ENCODE measurements around the gene UBE3B. TPM values are rescaled to one million over a fixed set of nuclear protein-coding genes. Genes with fewer than 3 reads are reported as not detected.

Gene UBE3B
- total RNA-seq, 2 donors from 2014 or later = 57.9 to 85.8 TPM

DNA sequence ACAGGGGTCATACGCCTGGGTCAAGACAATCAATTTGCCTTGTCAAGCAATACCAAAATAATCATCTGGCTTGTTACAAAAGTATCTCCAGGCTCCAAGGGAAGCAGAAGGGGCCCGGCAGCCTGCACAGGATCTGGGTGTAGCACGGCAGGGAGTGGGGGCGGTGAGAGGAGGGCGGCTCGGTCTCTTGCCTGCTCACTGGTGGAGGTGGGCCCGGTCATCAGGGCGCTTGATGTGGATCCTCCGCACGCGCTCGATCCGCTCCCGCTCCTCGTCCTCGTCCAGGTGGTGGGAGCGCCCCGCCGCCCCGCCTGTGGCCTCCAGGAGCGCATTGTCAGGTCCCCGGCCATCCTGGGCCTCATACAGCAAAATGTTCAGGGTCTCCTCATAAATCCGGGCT, 26.0 kb upstream of the UBE3B start:
- H3K27me3 ChIP-seq (replicated peaks; ENCODE audit: insufficient read depth) = no peaks in the 10 kb centered on the region
- H3K36me3 ChIP-seq = peaks cover 3 to 8% of the 10 kb centered on the region in 2 donors
- no peaks in the 10 kb centered on the region for H3K4me1 ChIP-seq (replicated peaks)
- WGBS = 93% methylated on average over 23 of the region's 23 CpGs
- H3K9me3 ChIP-seq = no peaks in the 10 kb centered on the region
- TF ChIP-seq POLR2A (IDR thresholded peaks at IDR 0.05) (no peak), POLR2AphosphoS5 (IDR thresholded peaks at IDR 0.05) (no peak), CTCF (IDR thresholded peaks at IDR 0.05) (no peak)
- no peak for DNase-seq (ENCODE audit: low spot score)
- H3K27ac ChIP-seq = no peak overlapping the region
- intact Hi-C loops (cut with DNase I) = no loop called here
- H3K4me3 ChIP-seq = no peak overlapping the region

DNA sequence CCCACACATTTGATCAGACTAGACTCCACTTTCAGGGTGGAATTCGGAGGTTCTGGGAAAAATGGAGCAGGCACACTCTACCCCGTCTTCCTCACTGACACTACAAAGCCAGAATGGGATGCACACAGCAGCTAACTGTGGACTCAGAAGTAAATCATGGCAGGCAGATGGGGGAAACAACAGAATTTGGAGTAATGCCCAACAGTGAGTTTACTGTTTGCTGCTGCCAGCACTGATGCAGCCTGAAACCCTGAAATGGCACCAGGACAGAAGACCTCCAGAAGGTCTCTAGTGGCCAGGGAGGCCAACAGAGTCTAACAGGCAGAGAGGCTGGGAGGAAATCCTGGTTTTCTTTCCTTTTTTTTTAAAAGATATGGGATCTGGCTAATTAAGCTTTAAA, 24.9 kb upstream of the UBE3B start:
- H3K9me3 ChIP-seq = no peaks in the 10 kb centered on the region
- intact Hi-C loops (cut with DNase I) = no loop called here
- peaks cover 3 to 8% of the 10 kb centered on the region in 2 donors for H3K36me3 ChIP-seq
- no peaks in the 10 kb centered on the region for H3K27me3 ChIP-seq (replicated peaks; ENCODE audit: insufficient read depth)
- WGBS = 62% methylated on average over 2 of the region's 2 CpGs
- H3K4me1 ChIP-seq (replicated peaks) = no peaks in the 10 kb centered on the region
- DNase-seq (ENCODE audit: low spot score) = no peak
- H3K4me3 ChIP-seq = no peak overlapping the region
- no peak overlapping the region for H3K27ac ChIP-seq
- no peak for TF ChIP-seq CTCF (IDR thresholded peaks at IDR 0.05)
- TF ChIP-seq POLR2A (IDR thresholded peaks at IDR 0.05) = no peak
- no peak for TF ChIP-seq POLR2AphosphoS5 (IDR thresholded peaks at IDR 0.05)

GRCh38 chr12:109455706-109456105, 21.7 kb upstream of the UBE3B start:
- WGBS = 91% methylated on average over 1 of the region's 1 CpG
- no peak for DNase-seq (ENCODE audit: low spot score)
- TF ChIP-seq POLR2A (IDR thresholded peaks at IDR 0.05) (no peak), CTCF (IDR thresholded peaks at IDR 0.05) (no peak), POLR2AphosphoS5 (IDR thresholded peaks at IDR 0.05) (no peak)
- H3K27ac ChIP-seq = no peak overlapping the region
- H3K36me3 ChIP-seq = peaks cover 3 to 8% of the 10 kb centered on the region in 2 donors
- no peak overlapping the region for H3K4me3 ChIP-seq
- peaks cover 3% of the 10 kb centered on the region for H3K4me1 ChIP-seq (replicated peaks)
- intact Hi-C loops (cut with DNase I) = no loop called here
- no peaks in the 10 kb centered on the region for H3K27me3 ChIP-seq (replicated peaks; ENCODE audit: insufficient read depth)
- no peaks in the 10 kb centered on the region for H3K9me3 ChIP-seq

- Histone ChIP-seq H3K27me3 (replicated peaks; ENCODE audit: insufficient read depth) (no peaks in the 10 kb centered on the region), H3K27ac (peak overlapping the region; percentile 94), H3K4me3 (no peak overlapping the region), H3K36me3 (peaks cover 3 to 8% of the 10 kb centered on the region in 2 donors), H3K9me3 (no peaks in the 10 kb centered on the region), H3K4me1 (replicated peaks) (peaks cover 22% of the 10 kb centered on the region)
- intact Hi-C loops (cut with DNase I) = no loop called here
- WGBS = 68% methylated on average over 4 of the region's 4 CpGs
- DNase-seq (ENCODE audit: low spot score) = no peak
- TF ChIP-seq CTCF (IDR thresholded peaks at IDR 0.05) = no peak
- no peak for TF ChIP-seq POLR2AphosphoS5 (IDR thresholded peaks at IDR 0.05)
- no peak for TF ChIP-seq POLR2A (IDR thresholded peaks at IDR 0.05)
Observed at GRCh38 chr12:109458086-109458485, 19.3 kb upstream of the UBE3B start.

DNA sequence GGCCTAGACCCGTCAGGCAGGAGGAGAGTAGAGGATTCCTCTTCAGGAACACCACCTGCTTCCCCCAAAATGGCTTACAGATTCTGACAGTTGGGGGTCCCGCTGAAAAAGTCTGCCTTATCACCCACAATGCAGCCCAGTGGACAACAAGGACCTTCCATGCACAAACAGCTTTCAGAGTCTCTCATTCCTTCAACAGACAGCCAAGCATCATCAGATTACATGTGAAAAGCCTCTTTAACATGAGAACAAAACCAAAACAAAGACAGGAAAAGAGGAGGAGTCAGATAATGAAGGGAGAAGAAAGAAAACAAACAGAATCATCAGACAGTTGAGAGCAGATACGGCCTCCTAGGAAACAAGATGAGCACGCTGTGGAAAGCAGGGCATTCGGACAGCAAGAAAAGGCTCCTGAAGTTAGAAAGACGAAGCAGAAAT, 18.6 kb upstream of the UBE3B start:
- Histone ChIP-seq H3K27me3 (replicated peaks; ENCODE audit: insufficient read depth) (no peaks in the 10 kb centered on the region), H3K9me3 (no peaks in the 10 kb centered on the region), H3K36me3 (peaks cover 3% of the 10 kb centered on the region in 2 donors), H3K4me1 (replicated peaks) (peaks cover 28% of the 10 kb centered on the region), H3K4me3 (no peak overlapping the region), H3K27ac (peak overlapping the region; percentile 94)
- intact Hi-C loops (cut with DNase I) = no loop called here
- no peak for DNase-seq (ENCODE audit: low spot score)
- 51% methylated on average over 6 of the region's 6 CpGs for WGBS
- TF ChIP-seq POLR2A (IDR thresholded peaks at IDR 0.05) (no peak), CTCF (IDR thresholded peaks at IDR 0.05) (no peak), POLR2AphosphoS5 (IDR thresholded peaks at IDR 0.05) (no peak)

Measured in prostate gland (tissue), 2 donors.